ENCODE data around the gene GK.

DNA sequence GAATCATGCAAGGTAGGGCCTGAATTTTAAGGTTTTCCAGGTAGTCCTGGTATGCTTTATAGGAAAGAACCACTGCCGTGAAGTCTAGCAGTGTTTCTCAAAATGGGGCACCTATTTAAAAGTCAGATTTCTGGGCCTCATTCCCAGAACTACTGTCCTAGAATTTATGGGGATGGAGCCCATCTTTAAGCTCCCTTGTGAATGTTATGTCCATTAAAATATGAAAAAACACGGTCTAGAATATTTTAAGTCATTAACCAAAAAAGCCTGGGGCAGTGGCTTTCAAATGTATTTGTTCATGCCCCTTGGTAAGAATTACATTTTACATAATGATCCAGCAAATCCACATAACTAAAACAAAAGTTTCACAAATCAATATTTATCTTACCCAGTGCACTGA, 35.4 kb downstream of the GK start:
- TF ChIP-seq EGR1 (IDR thresholded peaks at IDR 0.05) (no peak), EP300 (IDR thresholded peaks at IDR 0.05; ENCODE audit: borderline replicate concordance) (no peak), TAF1 (IDR thresholded peaks at IDR 0.05; ENCODE audit: low read depth) (no peak), FOXM1 (IDR thresholded peaks at IDR 0.05; ENCODE audit: borderline replicate concordance, low read depth) (no peak), NFIC (IDR thresholded peaks at IDR 0.05) (no peak), RAD21 (IDR thresholded peaks at IDR 0.05; ENCODE audit: low read depth) (no peak), CREB1 (IDR thresholded peaks at IDR 0.05; ENCODE audit: low read depth) (no peak), TEAD4 (IDR thresholded peaks at IDR 0.05) (no peak), YY1 (IDR thresholded peaks at IDR 0.05; ENCODE audit: low read depth) (no peak)
- TF ChIP-seq, protein P1, sequence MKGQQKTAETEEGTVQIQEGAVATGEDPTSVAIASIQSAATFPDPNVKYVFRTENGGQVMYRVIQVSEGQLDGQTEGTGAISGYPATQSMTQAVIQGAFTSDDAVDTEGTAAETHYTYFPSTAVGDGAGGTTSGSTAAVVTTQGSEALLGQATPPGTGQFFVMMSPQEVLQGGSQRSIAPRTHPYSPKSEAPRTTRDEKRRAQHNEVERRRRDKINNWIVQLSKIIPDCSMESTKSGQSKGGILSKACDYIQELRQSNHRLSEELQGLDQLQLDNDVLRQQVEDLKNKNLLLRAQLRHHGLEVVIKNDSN (IDR thresholded peaks at IDR 0.05): no peak
- TF ChIP-seq, protein P2, sequence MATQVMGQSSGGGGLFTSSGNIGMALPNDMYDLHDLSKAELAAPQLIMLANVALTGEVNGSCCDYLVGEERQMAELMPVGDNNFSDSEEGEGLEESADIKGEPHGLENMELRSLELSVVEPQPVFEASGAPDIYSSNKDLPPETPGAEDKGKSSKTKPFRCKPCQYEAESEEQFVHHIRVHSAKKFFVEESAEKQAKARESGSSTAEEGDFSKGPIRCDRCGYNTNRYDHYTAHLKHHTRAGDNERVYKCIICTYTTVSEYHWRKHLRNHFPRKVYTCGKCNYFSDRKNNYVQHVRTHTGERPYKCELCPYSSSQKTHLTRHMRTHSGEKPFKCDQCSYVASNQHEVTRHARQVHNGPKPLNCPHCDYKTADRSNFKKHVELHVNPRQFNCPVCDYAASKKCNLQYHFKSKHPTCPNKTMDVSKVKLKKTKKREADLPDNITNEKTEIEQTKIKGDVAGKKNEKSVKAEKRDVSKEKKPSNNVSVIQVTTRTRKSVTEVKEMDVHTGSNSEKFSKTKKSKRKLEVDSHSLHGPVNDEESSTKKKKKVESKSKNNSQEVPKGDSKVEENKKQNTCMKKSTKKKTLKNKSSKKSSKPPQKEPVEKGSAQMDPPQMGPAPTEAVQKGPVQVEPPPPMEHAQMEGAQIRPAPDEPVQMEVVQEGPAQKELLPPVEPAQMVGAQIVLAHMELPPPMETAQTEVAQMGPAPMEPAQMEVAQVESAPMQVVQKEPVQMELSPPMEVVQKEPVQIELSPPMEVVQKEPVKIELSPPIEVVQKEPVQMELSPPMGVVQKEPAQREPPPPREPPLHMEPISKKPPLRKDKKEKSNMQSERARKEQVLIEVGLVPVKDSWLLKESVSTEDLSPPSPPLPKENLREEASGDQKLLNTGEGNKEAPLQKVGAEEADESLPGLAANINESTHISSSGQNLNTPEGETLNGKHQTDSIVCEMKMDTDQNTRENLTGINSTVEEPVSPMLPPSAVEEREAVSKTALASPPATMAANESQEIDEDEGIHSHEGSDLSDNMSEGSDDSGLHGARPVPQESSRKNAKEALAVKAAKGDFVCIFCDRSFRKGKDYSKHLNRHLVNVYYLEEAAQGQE (IDR thresholded peaks at IDR 0.05; ENCODE audit: low read depth): no peak
- TF ChIP-seq, protein P3, sequence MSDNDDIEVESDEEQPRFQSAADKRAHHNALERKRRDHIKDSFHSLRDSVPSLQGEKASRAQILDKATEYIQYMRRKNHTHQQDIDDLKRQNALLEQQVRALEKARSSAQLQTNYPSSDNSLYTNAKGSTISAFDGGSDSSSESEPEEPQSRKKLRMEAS (IDR thresholded peaks at IDR 0.05): no peak
